HS-5 (cell line): Measurements from ENCODE around the gene TXNDC16.
A peak's percentile ranks its signal among the peaks of the same experiment; 100 is the strongest.

Source experiments
- DNase-seq: peaks from one replicate; pipeline ENCODE4 v3.0.0-alpha.2; 2012; ENCODE audit warnings: low read depth

Gene TXNDC16

GRCh38 chr14:52455291-52456088 lies 96.8 kb downstream of the TXNDC16 start:
- DNase-seq: peak; percentile 49

GRCh38 chr14:52447236-52447635 lies 105.1 kb downstream of the TXNDC16 start:
- DNase-seq: no peak

GRCh38 chr14:52446355-52446754 lies 106.0 kb downstream of the TXNDC16 start:
- DNase-seq: no peak

- no peak for DNase-seq
Measured at GRCh38 chr14:52443506-52443905, 108.8 kb downstream of the TXNDC16 start.

- no peak for DNase-seq
Measured at GRCh38 chr14:52442602-52443001, 109.7 kb downstream of the TXNDC16 start.

- DNase-seq: no peak
Measured at GRCh38 chr14:52442166-52442565, 110.1 kb downstream of the TXNDC16 start.

- DNase-seq: no peak
Measured at GRCh38 chr14:52439476-52439875, 112.8 kb downstream of the TXNDC16 start.

- DNase-seq: no peak
Measured at GRCh38 chr14:52434955-52435354, 117.3 kb downstream of the TXNDC16 start.

GRCh38 chr14:52430474-52430873 lies 121.8 kb downstream of the TXNDC16 start:
- no peak for DNase-seq

- DNase-seq: no peak
Measured at GRCh38 chr14:52429451-52429850, 122.9 kb downstream of the TXNDC16 start.

GRCh38 chr14:52427460-52427859 lies 124.8 kb downstream of the TXNDC16 start:
- DNase-seq: no peak

GRCh38 chr14:52422650-52423356 lies 129.5 kb downstream of the TXNDC16 start:
- DNase-seq: no peak

GRCh38 chr14:52417139-52417538 lies 135.2 kb downstream of the TXNDC16 start:
- DNase-seq: no peak

- no peak for DNase-seq
Measured at GRCh38 chr14:52413729-52414408, 138.4 kb downstream of the TXNDC16 start.

- DNase-seq: no peak
Measured at GRCh38 chr14:52412426-52412825, 139.9 kb downstream of the TXNDC16 start.

- no peak for DNase-seq
Measured at GRCh38 chr14:52405314-52405713, 147.0 kb downstream of the TXNDC16 start.

- DNase-seq: no peak
Measured at GRCh38 chr14:52402812-52403526, 149.3 kb downstream of the TXNDC16 start.

- DNase-seq: no peak
Measured at GRCh38 chr14:52400846-52401245, 151.5 kb downstream of the TXNDC16 start.

- DNase-seq: no peak
Measured at GRCh38 chr14:52399921-52400595, 152.2 kb downstream of the TXNDC16 start.

GRCh38 chr14:52399104-52399503 lies 153.2 kb downstream of the TXNDC16 start:
- DNase-seq: no peak

GRCh38 chr14:52397844-52398243 lies 154.5 kb downstream of the TXNDC16 start:
- DNase-seq: no peak

GRCh38 chr14:52395728-52396127 lies 156.6 kb downstream of the TXNDC16 start:
- no peak for DNase-seq
